ENCODE data around the gene COL25A1.

COL25A1 gene

GRCh38 chr4:108963910-108964309, 338.5 kb downstream of the COL25A1 start:
- no peak for TF ChIP-seq CTCF (IDR thresholded peaks at IDR 0.05; ENCODE audit: control insufficient read depth, insufficient read depth, low read depth, low read length, missing control alignments)
- no peak for DNase-seq (ENCODE audit: low read depth)
- no peak overlapping the region for H3K4me3 ChIP-seq (ENCODE audit: control insufficient read depth, low read depth, low read length)

- no peak for TF ChIP-seq CTCF (IDR thresholded peaks at IDR 0.05; ENCODE audit: control insufficient read depth, insufficient read depth, low read depth, low read length, missing control alignments)
- no peak for DNase-seq (ENCODE audit: low read depth)
- H3K4me3 ChIP-seq (ENCODE audit: control insufficient read depth, low read depth, low read length), result no peak overlapping the region
Observed at GRCh38 chr4:108959491-108959890, 343.0 kb downstream of the COL25A1 start.

DNA sequence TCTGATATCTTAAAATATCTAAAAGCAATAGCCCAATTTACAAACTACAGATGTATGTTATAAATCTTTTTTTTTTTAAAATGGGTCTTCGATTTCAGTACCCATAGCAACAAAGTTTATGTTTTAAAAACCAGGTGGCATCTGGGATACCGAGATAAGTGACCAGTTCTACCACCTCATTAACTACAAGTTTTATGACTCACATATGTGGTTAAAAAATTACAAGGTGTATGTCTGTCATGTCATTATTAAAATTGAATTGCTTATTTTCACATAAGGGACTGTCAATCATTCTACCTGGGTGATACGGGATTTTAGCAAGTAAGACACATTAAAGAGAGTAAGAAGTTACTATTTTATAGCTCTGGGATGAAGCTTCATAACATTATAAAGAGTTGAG, 347.6 kb downstream of the COL25A1 start:
- H3K4me3 ChIP-seq (ENCODE audit: control insufficient read depth, low read depth, low read length), result no peak overlapping the region

GRCh38 chr4:108953941-108954340, 348.5 kb downstream of the COL25A1 start:
- TF ChIP-seq CTCF (IDR thresholded peaks at IDR 0.05; ENCODE audit: control insufficient read depth, insufficient read depth, low read depth, low read length, missing control alignments), result no peak
- no peak for DNase-seq (ENCODE audit: low read depth)
- H3K4me3 ChIP-seq (ENCODE audit: control insufficient read depth, low read depth, low read length), result no peak overlapping the region

More for the DNA sequence above, 347.6 kb downstream of the COL25A1 start:
- TF ChIP-seq CTCF (IDR thresholded peaks at IDR 0.05; ENCODE audit: control insufficient read depth, insufficient read depth, low read depth, low read length, missing control alignments), result no peak
- DNase-seq (ENCODE audit: low read depth), result no peak

GRCh38 chr4:108950158-108950915, 352.1 kb downstream of the COL25A1 start:
- no peak for DNase-seq (ENCODE audit: low read depth)
- H3K4me3 ChIP-seq (ENCODE audit: control insufficient read depth, low read depth, low read length), result no peak overlapping the region
- no peak for TF ChIP-seq CTCF (IDR thresholded peaks at IDR 0.05; ENCODE audit: control insufficient read depth, insufficient read depth, low read depth, low read length, missing control alignments)

- no peak for DNase-seq (ENCODE audit: low read depth)
- no peak overlapping the region for H3K4me3 ChIP-seq (ENCODE audit: control insufficient read depth, low read depth, low read length)
- TF ChIP-seq CTCF (IDR thresholded peaks at IDR 0.05; ENCODE audit: control insufficient read depth, insufficient read depth, low read depth, low read length, missing control alignments), result no peak
Observed at GRCh38 chr4:108947526-108947925, 354.9 kb downstream of the COL25A1 start.

Data from AG09309 (cell line).